Parathyroid adenoma (tissue), 2 donors: ENCODE measurements around the gene IFNLR1.

ENCODE experiments used
- H2AFZ ChIP-seq: fragments of 300-600 bp; sonication (generic); one replicate; pipeline ENCODE4 v1.7.0; 2017; ENCODE audit warnings: antibody characterized with exemption, mild to moderate bottlenecking
- H3K27ac ChIP-seq: fragments of 300-600 bp; sonication (generic); one replicate; pipeline ENCODE4 v1.7.0; 2017
- H3K27me3 ChIP-seq: fragments of 300-600 bp; sonication (generic); one replicate; pipeline ENCODE4 v1.7.0; 2017; ENCODE audit warnings: low read length; ENCODE audit not compliant: control insufficient read depth, insufficient read depth
- H3K36me3 ChIP-seq: fragments of 300-600 bp; sonication (generic); one replicate; pipeline ENCODE4 v1.7.0; 2017; ENCODE audit warnings: low read length; ENCODE audit not compliant: control insufficient read depth, insufficient read depth
- H3K4me1 ChIP-seq: fragments of 300-600 bp; sonication (generic); one replicate; pipeline ENCODE4 v1.7.0; 2017; ENCODE audit warnings: control low read depth
- H3K4me2 ChIP-seq: fragments of 300-600 bp; sonication (generic); one replicate; pipeline ENCODE4 v1.7.0; 2017; ENCODE audit warnings: low read length
- H3K4me3 ChIP-seq: fragments of 300-600 bp; sonication (generic); one replicate; pipeline ENCODE4 v1.7.0; 2017; ENCODE audit warnings: low read depth, low read length
- H3K79me2 ChIP-seq: fragments of 300-600 bp; sonication (generic); one replicate; pipeline ENCODE4 v1.7.0; 2017; ENCODE audit warnings: control low read depth
- H3K9ac ChIP-seq: fragments of 300-600 bp; sonication (generic); one replicate; pipeline ENCODE4 v1.7.0; 2017; ENCODE audit warnings: mild to moderate bottlenecking
- H3K9me3 ChIP-seq: fragments of 300-600 bp; sonication (generic); one replicate; pipeline ENCODE4 v1.7.0; 2017; ENCODE audit warnings: low read length; ENCODE audit not compliant: control insufficient read depth
- CTCF ChIP-seq: fragments of 300-600 bp; sonication (generic); IDR thresholded peaks from one replicate; pipeline ENCODE4 v1.7.0; 2017; ENCODE audit warnings: antibody characterized with exemption, mild to moderate bottlenecking
- donor health status: primary hyperparathyroidism.

Gene IFNLR1

GRCh38 chr1:24118410-24119242 is 68.5 kb downstream of the IFNLR1 start:
- Histone ChIP-seq H3K36me3 (no peaks in the 10 kb centered on the region), H3K4me1 (no peaks in the 10 kb centered on the region), H3K4me3 (no peak overlapping the region), H3K79me2 (no peaks in the 10 kb centered on the region), H3K27me3 (no peaks in the 10 kb centered on the region), H2AFZ (no peak overlapping the region), H3K9ac (no peak overlapping the region), H3K9me3 (no peaks in the 10 kb centered on the region), H3K4me2 (no peak overlapping the region), H3K27ac (no peak overlapping the region)
- TF ChIP-seq CTCF, result no peak

DNA sequence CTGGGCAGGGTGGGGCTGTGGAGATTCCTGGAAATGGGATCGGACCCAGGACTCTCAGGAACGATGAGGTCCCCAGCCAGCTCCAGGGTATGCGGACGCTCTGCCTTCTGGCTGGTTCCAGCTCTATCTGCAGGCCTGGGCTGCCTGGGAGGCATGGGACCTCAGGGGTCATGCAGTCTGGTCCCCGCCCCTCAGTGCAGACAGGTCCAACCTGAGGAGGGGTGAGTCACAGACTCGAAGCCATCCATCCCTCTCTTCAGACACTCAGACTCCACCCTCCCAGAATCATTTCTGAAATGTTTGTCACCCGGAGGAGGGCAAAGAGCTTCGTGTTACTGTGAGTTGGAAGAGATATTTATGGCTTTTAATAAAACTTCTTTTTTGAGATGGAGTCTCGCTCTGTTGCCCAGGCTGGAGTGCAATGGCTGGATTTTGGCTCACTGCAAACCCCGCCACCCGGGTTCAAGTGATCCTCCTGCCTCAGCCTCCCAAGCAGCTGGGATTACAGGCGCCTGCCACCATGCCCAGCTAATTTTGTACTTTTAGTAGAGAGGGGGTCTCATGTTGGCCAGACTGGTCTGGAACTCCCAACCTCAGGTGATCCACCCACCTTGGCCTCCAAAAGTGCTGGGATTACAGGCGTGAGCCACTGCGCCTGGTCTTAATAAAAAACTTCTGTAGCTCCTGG is 69.2 kb downstream of the IFNLR1 start:
- no peak for TF ChIP-seq CTCF
- H3K4me3 ChIP-seq, result no peak overlapping the region
- H3K4me1 ChIP-seq, result no peaks in the 10 kb centered on the region
- H3K9ac ChIP-seq, result no peak overlapping the region
- H2AFZ ChIP-seq, result no peak overlapping the region
- H3K36me3 ChIP-seq, result no peaks in the 10 kb centered on the region
- H3K4me2 ChIP-seq, result no peak overlapping the region
- no peak overlapping the region for H3K27ac ChIP-seq
- H3K79me2 ChIP-seq, result no peaks in the 10 kb centered on the region
- H3K9me3 ChIP-seq, result no peaks in the 10 kb centered on the region
- no peaks in the 10 kb centered on the region for H3K27me3 ChIP-seq

DNA sequence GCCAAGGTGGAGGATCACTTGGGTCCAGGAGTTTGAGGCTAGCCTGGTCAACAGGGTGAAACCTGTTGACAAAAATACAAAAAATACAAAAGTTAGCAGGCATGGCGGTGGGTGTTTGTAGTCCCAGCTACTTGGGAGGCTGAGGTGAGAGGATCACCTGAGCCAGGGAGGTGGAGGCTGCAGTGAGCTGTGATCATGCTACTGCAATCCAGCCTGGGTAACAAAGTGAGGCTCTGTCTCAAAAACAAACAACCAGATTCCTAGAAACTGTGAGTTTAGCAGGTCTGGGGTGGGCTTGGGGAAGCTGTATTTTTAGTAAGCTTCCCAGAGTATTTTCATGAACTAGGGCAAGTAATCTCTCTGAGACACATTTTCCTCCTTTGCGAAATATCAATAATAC is 70.0 kb downstream of the IFNLR1 start:
- H3K27me3 ChIP-seq, result no peaks in the 10 kb centered on the region
- no peak overlapping the region for H2AFZ ChIP-seq
- no peaks in the 10 kb centered on the region for H3K9me3 ChIP-seq
- H3K27ac ChIP-seq, result no peak overlapping the region
- H3K36me3 ChIP-seq, result no peaks in the 10 kb centered on the region
- TF ChIP-seq CTCF, result no peak
- no peaks in the 10 kb centered on the region for H3K4me1 ChIP-seq
- H3K79me2 ChIP-seq, result no peaks in the 10 kb centered on the region
- H3K4me2 ChIP-seq, result no peak overlapping the region
- H3K9ac ChIP-seq, result no peak overlapping the region
- no peak overlapping the region for H3K4me3 ChIP-seq

- H3K4me2 ChIP-seq, result no peak overlapping the region
- no peak overlapping the region for H3K27ac ChIP-seq
- no peak for TF ChIP-seq CTCF
- no peaks in the 10 kb centered on the region for H3K36me3 ChIP-seq
- H3K27me3 ChIP-seq, result no peaks in the 10 kb centered on the region
- no peaks in the 10 kb centered on the region for H3K79me2 ChIP-seq
- no peaks in the 10 kb centered on the region for H3K4me1 ChIP-seq
- H2AFZ ChIP-seq, result no peak overlapping the region
- no peak overlapping the region for H3K9ac ChIP-seq
- no peaks in the 10 kb centered on the region for H3K9me3 ChIP-seq
- H3K4me3 ChIP-seq, result no peak overlapping the region
Observed at GRCh38 chr1:24114753-24115152, 72.3 kb downstream of the IFNLR1 start.
